GM10266 (cell line): ENCODE measurements around the gene TMTC2.

ENCODE experiments used
- DNase-seq: peaks from one replicate; pipeline ENCODE4 v3.0.0; 2012; ENCODE audit errors: extremely low spot score
- CTCF ChIP-seq: IDR thresholded peaks from 2 replicates; pipeline ENCODE4 v1.5.1; 2012; ENCODE audit warnings: mild to moderate bottlenecking, low read depth; ENCODE audit not compliant: control insufficient read depth, insufficient read depth; ENCODE audit errors: missing control alignments

TMTC2 gene

GRCh38 chr12:83172866-83173649 is 486.4 kb downstream of the TMTC2 start:
- TF ChIP-seq CTCF, result no peak
- no peak for DNase-seq

- DNase-seq, result no peak
- TF ChIP-seq CTCF, result no peak
Observed at GRCh38 chr12:83179999-83180398, 493.3 kb downstream of the TMTC2 start.

GRCh38 chr12:83181074-83181473 is 494.4 kb downstream of the TMTC2 start:
- TF ChIP-seq CTCF, result no peak
- DNase-seq, result no peak

- no peak for TF ChIP-seq CTCF
Observed at GRCh38 chr12:83183132-83183531, 496.4 kb downstream of the TMTC2 start.

More at GRCh38 chr12:83183132-83183531, 496.4 kb downstream of the TMTC2 start:
- DNase-seq, result no peak
